ENCODE data around the gene LPCAT2. TPM values are rescaled to one million over a fixed set of nuclear protein-coding genes. Genes with fewer than 3 reads are reported as not detected.
A peak's percentile ranks its signal among the peaks of the same experiment; 100 is the strongest.

The LPCAT2 gene
- total and polyA plus RNA-seq, 4 donors, result 0.96 to 4.2 (median 2.7) TPM

GRCh38 chr16:55622930-55623561 is 114.2 kb downstream of the LPCAT2 start:
- Histone ChIP-seq H3K9me3 (ENCODE audit: control insufficient read depth in 4 of 4, low read length in 3 of 4) (no peaks in the 10 kb centered on the region), H3K27ac (ENCODE audit: low read depth in 1 of 2, low read length in 2 of 2) (peak overlapping the region in 1 of 2 donors; percentile 31), H3K4me1 (ENCODE audit: control insufficient read depth in 4 of 4, insufficient read depth in 4 of 4, low read length in 3 of 4) (peaks cover 1 to 19% (median 14%) of the 10 kb centered on the region in 4 donors), H3K36me3 (ENCODE audit: control insufficient read depth in 4 of 4, insufficient read depth in 3 of 4, low read depth in 1 of 4, low read length in 3 of 4) (no peaks in the 10 kb centered on the region), H3K9ac (ENCODE audit: low read depth in 1 of 2, low read length in 2 of 2) (no peak overlapping the region), H3K4me3 (ENCODE audit: low read depth in 1 of 3, low read length in 3 of 3) (no peak overlapping the region), H3K27me3 (ENCODE audit: control insufficient read depth in 4 of 4, insufficient read depth in 4 of 4, low read length in 3 of 4) (no peaks in the 10 kb centered on the region)
- DNase-seq (ENCODE audit: low spot score), result no peak
- peak; percentile 40 for TF ChIP-seq CTCF (IDR thresholded peaks at IDR 0.05; ENCODE audit: low read depth, low read length, missing input control)
- TF ChIP-seq RXRA (IDR thresholded peaks at IDR 0.05), result peak in 1 of 2 donors; percentile 60
- TF ChIP-seq TAF1 (conservative IDR thresholded peaks at IDR 0.05), result no peak
- peak; percentile 17 for TF ChIP-seq FOXA2 (IDR thresholded peaks at IDR 0.05)
- TF ChIP-seq HNF4A (conservative IDR thresholded peaks at IDR 0.05), result peak in 1 of 2 donors; percentile 20
- no peak for TF ChIP-seq EGR1 (IDR thresholded peaks at IDR 0.05; ENCODE audit: low read depth in 2 of 2)
- no peak for TF ChIP-seq HNF4G (IDR thresholded peaks at IDR 0.05)
- peak; percentile 61 to 71 for TF ChIP-seq RAD21 (IDR thresholded peaks at IDR 0.05)
- 37% methylated on average over 8 of the region's 8 CpGs for WGBS

GRCh38 chr16:55623640-55624039 is 114.8 kb downstream of the LPCAT2 start:
- no peaks in the 10 kb centered on the region for H3K9me3 ChIP-seq (ENCODE audit: control insufficient read depth in 4 of 4, low read length in 3 of 4)
- no peak for DNase-seq (ENCODE audit: low spot score)
- no peak overlapping the region for H3K27ac ChIP-seq (ENCODE audit: low read depth in 1 of 2, low read length in 2 of 2)
- peak overlapping the region in 1 of 2 donors; percentile 21 for H3K9ac ChIP-seq (ENCODE audit: low read depth in 1 of 2, low read length in 2 of 2)
- H3K4me1 ChIP-seq (ENCODE audit: control insufficient read depth in 4 of 4, insufficient read depth in 4 of 4, low read length in 3 of 4), result peaks cover 1 to 19% (median 14%) of the 10 kb centered on the region in 4 donors
- TF ChIP-seq YY1 (IDR thresholded peaks at IDR 0.05), result no peak
- no peak for TF ChIP-seq FOXA2 (IDR thresholded peaks at IDR 0.05)
- no peak for TF ChIP-seq RAD21 (IDR thresholded peaks at IDR 0.05)
- no peak for TF ChIP-seq MAX (IDR thresholded peaks at IDR 0.05)
- no peak for TF ChIP-seq EGR1 (IDR thresholded peaks at IDR 0.05; ENCODE audit: low read depth in 2 of 2)
- TF ChIP-seq RXRA (IDR thresholded peaks at IDR 0.05), result no peak
- TF ChIP-seq FOXA1 (IDR thresholded peaks at IDR 0.05), result no peak
- TF ChIP-seq GABPA (IDR thresholded peaks at IDR 0.05 in 1 of 2, conservative IDR thresholded peaks at IDR 0.05 in 1 of 2), result no peak
- TF ChIP-seq TAF1 (conservative IDR thresholded peaks at IDR 0.05), result no peak
- no peak overlapping the region for H3K4me3 ChIP-seq (ENCODE audit: low read depth in 1 of 3, low read length in 3 of 3)
- H3K27me3 ChIP-seq (ENCODE audit: control insufficient read depth in 4 of 4, insufficient read depth in 4 of 4, low read length in 3 of 4), result no peaks in the 10 kb centered on the region
- WGBS, result 96% methylated on average over 2 of the region's 2 CpGs
- no peaks in the 10 kb centered on the region for H3K36me3 ChIP-seq (ENCODE audit: control insufficient read depth in 4 of 4, insufficient read depth in 3 of 4, low read depth in 1 of 4, low read length in 3 of 4)

- Histone ChIP-seq H3K36me3 (ENCODE audit: control insufficient read depth in 4 of 4, insufficient read depth in 3 of 4, low read depth in 1 of 4, low read length in 3 of 4) (no peaks in the 10 kb centered on the region), H3K9ac (ENCODE audit: low read depth in 1 of 2, low read length in 2 of 2) (no peak overlapping the region), H3K9me3 (ENCODE audit: control insufficient read depth in 4 of 4, low read length in 3 of 4) (no peaks in the 10 kb centered on the region), H3K27ac (ENCODE audit: low read depth in 1 of 2, low read length in 2 of 2) (no peak overlapping the region), H3K27me3 (ENCODE audit: control insufficient read depth in 4 of 4, insufficient read depth in 4 of 4, low read length in 3 of 4) (no peaks in the 10 kb centered on the region), H3K4me1 (ENCODE audit: control insufficient read depth in 4 of 4, insufficient read depth in 4 of 4, low read length in 3 of 4) (peaks cover 1 to 19% (median 14%) of the 10 kb centered on the region in 4 donors), H3K4me3 (ENCODE audit: low read depth in 1 of 3, low read length in 3 of 3) (no peak overlapping the region)
- no peak for TF ChIP-seq JUND (IDR thresholded peaks at IDR 0.05)
- no peak for TF ChIP-seq YY1 (IDR thresholded peaks at IDR 0.05)
- TF ChIP-seq RAD21 (IDR thresholded peaks at IDR 0.05), result no peak
- no peak for TF ChIP-seq RXRA (IDR thresholded peaks at IDR 0.05)
- TF ChIP-seq HNF4A (conservative IDR thresholded peaks at IDR 0.05), result no peak
- TF ChIP-seq ZBTB33 (IDR thresholded peaks at IDR 0.05), result no peak
- TF ChIP-seq NR2F2 (IDR thresholded peaks at IDR 0.05), result no peak
- TF ChIP-seq SP1 (IDR thresholded peaks at IDR 0.05), result no peak
- no peak for TF ChIP-seq MAX (IDR thresholded peaks at IDR 0.05)
- TF ChIP-seq HNF4G (IDR thresholded peaks at IDR 0.05), result no peak
- no peak for TF ChIP-seq EGR1 (IDR thresholded peaks at IDR 0.05; ENCODE audit: low read depth in 2 of 2)
- DNase-seq (ENCODE audit: low spot score), result no peak
- WGBS, result 97% methylated on average over 5 of the region's 5 CpGs
Measured at GRCh38 chr16:55624696-55625095, 115.8 kb downstream of the LPCAT2 start.

Data from liver (tissue), 9 donors.